GM12874 (cell line): Measurements from ENCODE around the gene RAPGEF3.

Experiments used
- TF ChIP-seq, protein P1 (sequence below): IDR thresholded peaks from 2 replicates; pipeline ENCODE4 v1.5.1; 2011; ENCODE audit warnings: low read depth, mild to moderate bottlenecking, control low read depth, low read length, moderate library complexity; ENCODE audit not compliant: insufficient read depth

Gene RAPGEF3

DNA sequence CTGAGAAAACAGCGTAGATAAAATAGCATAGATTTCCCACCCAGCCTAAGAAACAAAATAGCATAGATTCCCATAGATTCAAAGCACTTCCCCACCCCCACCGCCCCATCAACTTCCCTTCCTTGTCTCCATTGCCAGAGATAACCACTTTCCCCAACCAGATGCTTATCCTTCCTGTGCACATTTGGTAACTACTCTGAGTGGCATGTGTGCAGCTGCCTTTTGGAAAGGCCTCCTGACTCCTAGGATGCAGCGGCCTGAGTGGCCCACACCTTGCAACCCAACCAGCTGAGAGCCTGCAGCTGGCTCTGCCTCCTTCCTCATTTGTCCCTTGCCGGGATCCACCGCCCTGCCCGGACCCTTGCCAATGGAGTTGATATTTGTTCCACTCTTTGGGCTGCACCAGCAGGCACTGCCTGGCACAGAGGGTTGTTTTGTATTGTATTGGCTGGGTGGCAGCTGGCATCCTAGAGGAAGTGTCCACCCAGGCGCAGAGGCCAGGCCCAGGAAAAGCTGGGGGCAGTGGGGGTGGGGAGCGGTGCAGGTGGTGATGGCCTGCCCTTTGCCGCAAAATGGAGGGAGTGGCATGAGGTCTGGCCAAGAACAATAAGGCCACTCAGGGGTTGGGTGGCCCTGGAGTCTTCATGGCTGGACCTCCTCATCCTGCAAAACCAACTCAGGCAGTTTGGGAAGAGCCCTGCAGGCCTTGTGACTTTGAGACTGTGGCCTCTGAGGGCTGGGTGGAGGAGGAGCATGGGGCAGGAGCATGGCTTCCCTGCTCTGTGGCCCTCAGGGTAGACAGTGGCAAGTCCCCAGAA lies 19.3 kb upstream of the RAPGEF3 start:
- TF ChIP-seq, protein P1, sequence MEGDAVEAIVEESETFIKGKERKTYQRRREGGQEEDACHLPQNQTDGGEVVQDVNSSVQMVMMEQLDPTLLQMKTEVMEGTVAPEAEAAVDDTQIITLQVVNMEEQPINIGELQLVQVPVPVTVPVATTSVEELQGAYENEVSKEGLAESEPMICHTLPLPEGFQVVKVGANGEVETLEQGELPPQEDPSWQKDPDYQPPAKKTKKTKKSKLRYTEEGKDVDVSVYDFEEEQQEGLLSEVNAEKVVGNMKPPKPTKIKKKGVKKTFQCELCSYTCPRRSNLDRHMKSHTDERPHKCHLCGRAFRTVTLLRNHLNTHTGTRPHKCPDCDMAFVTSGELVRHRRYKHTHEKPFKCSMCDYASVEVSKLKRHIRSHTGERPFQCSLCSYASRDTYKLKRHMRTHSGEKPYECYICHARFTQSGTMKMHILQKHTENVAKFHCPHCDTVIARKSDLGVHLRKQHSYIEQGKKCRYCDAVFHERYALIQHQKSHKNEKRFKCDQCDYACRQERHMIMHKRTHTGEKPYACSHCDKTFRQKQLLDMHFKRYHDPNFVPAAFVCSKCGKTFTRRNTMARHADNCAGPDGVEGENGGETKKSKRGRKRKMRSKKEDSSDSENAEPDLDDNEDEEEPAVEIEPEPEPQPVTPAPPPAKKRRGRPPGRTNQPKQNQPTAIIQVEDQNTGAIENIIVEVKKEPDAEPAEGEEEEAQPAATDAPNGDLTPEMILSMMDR = no peak

DNA sequence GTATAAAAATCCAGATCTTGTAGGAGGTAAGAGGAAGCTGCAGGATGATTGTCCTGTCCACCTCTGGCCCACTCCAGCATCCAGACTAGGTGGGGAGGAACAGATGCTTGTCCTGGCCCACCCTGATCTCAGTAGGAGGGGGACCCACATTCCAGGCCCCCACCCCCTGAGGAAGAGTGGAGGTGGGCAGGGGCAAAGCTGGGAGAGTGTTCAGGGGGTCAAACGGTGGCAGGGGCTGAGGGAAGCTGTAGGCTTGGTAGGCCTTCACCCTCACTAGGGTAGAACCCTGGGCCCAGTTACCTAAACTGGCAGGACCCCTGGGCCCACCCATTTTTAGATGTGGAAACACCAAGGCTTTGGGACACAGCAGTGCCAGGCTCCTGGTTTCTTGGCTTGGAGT lies 18.5 kb upstream of the RAPGEF3 start:
- TF ChIP-seq, protein P1 = no peak

DNA sequence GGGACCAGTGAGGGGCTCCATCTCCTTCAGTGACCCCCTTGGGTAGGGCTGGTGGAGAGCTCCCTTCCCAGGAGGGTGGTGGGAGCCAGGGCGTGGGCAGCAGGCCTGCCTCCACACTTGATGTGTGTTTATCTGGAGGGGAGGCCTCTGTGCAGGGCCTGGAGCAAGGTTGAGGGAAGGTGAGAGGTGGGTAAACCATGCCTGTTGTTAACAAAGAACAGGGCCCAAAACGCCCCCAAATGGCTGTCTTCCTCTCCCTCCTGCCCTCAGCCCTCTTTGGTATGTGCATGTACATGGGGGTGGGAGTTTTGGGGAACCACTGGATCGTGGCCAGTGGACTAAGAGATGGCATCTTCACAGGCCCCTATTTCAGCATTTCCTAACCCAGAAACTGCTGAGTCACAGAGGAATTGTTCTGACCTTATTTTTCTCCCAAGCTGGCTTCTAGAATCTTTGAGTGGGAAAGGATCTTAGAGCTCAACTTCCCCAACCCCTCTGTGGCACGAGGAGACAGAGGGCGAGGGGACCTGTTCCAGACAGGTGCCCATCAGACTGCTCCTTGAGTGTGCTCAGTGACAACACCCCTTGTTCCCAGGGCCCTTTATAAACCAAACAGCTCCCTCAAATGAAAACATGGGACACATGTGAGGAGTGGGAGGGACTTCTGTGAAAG lies 17.9 kb upstream of the RAPGEF3 start:
- TF ChIP-seq, protein P1 = no peak

DNA sequence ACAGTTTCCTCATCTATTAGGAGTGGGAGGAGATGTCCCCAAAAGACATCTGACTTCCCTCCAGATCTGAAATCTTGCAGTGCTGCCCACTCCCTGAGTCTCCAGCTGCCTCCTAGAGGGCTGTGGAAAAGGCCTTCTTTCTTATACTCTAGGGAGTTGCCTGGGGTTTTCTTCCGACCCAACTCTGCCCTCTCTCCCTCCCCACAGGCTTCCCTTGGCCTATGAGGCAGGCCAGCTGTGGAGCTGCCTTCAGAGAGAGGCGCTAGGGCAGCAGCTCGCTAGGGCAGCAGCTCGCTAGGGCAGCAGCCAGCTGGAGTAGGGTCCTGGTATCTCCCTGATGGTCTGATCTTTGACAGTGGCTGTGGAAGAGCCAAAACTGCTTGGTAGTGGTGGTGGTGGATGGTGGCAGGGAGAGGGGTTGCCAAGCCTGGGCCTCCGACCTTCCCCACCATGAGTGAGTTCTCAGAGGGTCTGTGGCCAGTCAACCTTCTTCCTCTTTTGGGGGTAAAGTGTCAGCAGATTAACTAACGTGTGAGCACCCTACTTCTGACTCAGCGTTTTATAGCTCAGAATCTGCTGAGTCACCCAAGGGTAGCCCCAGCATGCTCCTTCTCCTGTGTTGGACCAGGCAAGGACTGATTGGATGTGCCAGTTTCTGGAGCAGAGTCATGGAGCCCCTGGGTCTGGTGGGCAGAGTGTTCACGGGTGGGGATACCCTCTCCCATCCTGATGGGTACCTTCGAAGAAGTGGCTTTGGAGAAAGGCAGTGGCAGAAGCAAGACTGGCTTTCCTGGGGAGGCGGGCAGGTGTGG lies 16.6 kb upstream of the RAPGEF3 start:
- TF ChIP-seq, protein P1 = no peak

DNA sequence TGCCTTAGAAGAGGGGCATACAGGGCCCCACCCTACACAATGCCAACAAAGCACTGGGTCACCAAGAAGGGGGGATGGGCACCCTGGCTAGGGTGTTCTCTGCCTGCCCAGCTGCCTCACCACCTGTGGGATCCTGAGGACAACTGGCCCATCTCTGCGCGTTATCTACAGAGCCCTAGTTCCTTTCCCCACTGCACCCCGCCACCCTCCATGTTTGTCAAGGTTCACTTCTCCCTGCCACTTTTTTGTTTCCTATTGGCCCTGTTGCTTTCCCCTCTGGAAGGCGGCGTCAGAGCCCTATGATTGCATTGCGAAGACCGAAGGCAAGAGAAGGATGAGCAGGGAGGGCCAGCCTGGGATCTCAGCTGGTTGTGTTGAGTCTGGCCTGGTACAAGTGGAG lies 16.0 kb upstream of the RAPGEF3 start:
- TF ChIP-seq, protein P1 = no peak

DNA sequence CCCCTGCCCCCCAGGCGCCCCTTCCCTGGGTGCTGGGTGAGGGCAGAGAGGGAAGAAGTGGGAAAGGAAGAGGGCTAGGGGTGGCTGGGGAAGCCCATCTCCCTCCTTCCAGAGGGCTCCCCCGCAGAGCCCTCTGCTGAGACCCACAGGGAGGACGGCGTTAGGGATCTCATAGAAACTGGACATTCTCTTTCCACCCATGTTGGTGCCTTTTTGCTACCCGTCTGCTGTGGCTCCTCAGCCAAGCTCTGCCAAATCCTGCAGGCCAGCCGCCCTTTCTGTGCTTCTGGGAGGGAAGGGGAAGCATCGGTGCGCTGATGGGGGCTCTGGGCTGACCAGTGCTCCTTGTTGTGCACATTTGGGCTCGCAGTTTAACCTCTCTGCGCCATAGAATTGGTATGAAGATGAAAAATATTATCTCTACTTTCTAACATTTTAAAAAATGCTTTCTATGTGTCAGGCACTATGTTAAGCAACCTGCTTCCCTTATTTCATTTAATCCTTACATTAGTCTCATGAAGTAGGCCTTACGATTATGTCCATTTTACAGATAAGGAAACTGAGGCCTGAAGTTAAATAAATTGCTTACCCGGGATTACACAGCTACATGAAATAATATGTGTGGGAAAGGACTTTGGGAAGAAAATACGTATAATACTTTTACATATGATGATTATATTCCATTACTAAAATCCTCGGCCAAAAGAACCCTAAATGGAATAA lies 15.3 kb upstream of the RAPGEF3 start:
- TF ChIP-seq, protein P1 = no peak
